ENCODE data around the gene CDC42BPA. TPM values are rescaled to one million over a fixed set of nuclear protein-coding genes. Genes with fewer than 3 reads are reported as not detected.

CDC42BPA gene
- total and polyA plus RNA-seq, 8 donors: 6.2 to 198 (median 64.5) TPM

DNA sequence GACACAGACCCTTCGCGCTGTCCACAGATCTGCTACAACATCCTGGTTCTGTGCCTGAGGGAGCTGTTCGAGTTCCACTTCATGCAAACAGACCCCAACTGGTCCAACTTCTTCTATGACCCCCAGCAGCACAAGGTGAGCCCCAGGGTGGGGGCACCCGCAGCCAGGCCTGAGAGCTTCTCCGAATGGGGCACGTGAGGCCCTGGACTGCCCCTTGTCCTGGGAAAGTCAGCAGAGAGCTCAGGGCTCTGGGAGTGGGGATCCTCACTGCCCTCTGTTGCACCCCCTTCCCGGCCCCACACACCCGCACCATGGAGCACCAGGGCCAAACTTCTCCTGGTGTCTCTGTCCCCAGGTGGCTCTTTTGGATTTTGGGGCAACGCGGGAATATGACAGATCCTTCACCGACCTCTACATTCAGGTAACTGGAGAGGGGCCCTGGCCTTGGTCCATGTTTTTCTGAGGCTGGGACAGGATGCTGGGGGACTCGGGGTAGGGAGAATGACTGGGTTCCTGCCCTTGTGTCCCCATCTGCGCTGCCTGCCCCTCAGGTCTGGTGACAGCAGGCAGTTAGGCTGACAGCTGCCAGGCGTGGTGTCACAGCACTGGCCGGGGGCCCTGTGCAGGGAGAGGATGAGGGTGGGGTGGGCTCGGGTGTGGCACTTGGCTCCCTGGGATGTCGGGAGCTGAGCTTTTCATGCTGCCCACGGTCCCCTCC lies 333.6 kb downstream of the CDC42BPA start:
- intact Hi-C loops (cut with DNase I; ENCODE audit: low total_unique reads): no loop called here
- H3K27ac ChIP-seq: peak overlapping the region in 3 of 5 donors; percentile 9 to 38 (median 20)

DNA sequence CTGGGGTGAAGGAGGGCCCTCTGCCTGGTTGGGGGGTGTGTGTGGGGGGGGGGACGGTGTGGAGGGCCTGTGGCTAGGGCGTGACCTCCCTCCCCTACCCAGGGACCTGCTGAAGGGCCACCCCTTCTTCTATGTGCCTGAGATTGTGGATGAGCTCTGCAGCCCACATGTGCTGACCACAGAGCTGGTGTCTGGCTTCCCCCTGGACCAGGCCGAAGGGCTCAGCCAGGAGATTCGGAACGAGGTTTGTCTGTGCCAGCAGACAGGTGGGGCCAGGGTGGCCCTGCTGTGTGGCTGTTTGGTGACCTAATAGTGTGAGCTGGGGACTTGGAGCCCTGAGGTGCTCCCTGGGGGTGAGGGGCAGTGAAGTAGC lies 334.3 kb downstream of the CDC42BPA start:
- Histone ChIP-seq H3K27me3 (no peaks in the 10 kb centered on the region), H3K36me3 (peaks cover 48 to 93% (median 87%) of the 10 kb centered on the region in 4 donors), H3K9me3 (no peaks in the 10 kb centered on the region), H3K4me1 (peaks cover 36 to 57% (median 48%) of the 10 kb centered on the region in 4 donors), H3K4me3 (no peak overlapping the region), H3K27ac (peak overlapping the region in 3 of 5 donors; percentile 9 to 38 (median 20))
- TF ChIP-seq POLR2A (IDR thresholded peaks at IDR 0.05): no peak
- TF ChIP-seq EP300 (IDR thresholded peaks at IDR 0.05): no peak
- TF ChIP-seq POLR2AphosphoS5 (IDR thresholded peaks at IDR 0.05): no peak
- TF ChIP-seq, protein P1, sequence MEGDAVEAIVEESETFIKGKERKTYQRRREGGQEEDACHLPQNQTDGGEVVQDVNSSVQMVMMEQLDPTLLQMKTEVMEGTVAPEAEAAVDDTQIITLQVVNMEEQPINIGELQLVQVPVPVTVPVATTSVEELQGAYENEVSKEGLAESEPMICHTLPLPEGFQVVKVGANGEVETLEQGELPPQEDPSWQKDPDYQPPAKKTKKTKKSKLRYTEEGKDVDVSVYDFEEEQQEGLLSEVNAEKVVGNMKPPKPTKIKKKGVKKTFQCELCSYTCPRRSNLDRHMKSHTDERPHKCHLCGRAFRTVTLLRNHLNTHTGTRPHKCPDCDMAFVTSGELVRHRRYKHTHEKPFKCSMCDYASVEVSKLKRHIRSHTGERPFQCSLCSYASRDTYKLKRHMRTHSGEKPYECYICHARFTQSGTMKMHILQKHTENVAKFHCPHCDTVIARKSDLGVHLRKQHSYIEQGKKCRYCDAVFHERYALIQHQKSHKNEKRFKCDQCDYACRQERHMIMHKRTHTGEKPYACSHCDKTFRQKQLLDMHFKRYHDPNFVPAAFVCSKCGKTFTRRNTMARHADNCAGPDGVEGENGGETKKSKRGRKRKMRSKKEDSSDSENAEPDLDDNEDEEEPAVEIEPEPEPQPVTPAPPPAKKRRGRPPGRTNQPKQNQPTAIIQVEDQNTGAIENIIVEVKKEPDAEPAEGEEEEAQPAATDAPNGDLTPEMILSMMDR (IDR thresholded peaks at IDR 0.05): no peak
- intact Hi-C loops (cut with DNase I; ENCODE audit: low total_unique reads): no loop called here
- no peak for DNase-seq
- 47 to 72% (median 56%) methylated on average over 4 to 5 of the region's 5 CpGs for WGBS, 5 donors

More for the DNA sequence above, 333.6 kb downstream of the CDC42BPA start:
- DNase-seq: no peak
- H3K36me3 ChIP-seq: peaks cover 48 to 86% (median 80%) of the 10 kb centered on the region in 4 donors
- WGBS, 5 donors: 75 to 84% (median 79%) methylated on average over 7 to 18 of the region's 18 CpGs
- no peaks in the 10 kb centered on the region for H3K9me3 ChIP-seq
- peaks cover 43 to 57% (median 50%) of the 10 kb centered on the region in 4 donors for H3K4me1 ChIP-seq
- H3K4me3 ChIP-seq: no peak overlapping the region
- TF ChIP-seq POLR2A (IDR thresholded peaks at IDR 0.05) (no peak), EP300 (IDR thresholded peaks at IDR 0.05) (no peak)
- TF ChIP-seq, protein P1 (IDR thresholded peaks at IDR 0.05): no peak
- no peaks in the 10 kb centered on the region for H3K27me3 ChIP-seq

DNA sequence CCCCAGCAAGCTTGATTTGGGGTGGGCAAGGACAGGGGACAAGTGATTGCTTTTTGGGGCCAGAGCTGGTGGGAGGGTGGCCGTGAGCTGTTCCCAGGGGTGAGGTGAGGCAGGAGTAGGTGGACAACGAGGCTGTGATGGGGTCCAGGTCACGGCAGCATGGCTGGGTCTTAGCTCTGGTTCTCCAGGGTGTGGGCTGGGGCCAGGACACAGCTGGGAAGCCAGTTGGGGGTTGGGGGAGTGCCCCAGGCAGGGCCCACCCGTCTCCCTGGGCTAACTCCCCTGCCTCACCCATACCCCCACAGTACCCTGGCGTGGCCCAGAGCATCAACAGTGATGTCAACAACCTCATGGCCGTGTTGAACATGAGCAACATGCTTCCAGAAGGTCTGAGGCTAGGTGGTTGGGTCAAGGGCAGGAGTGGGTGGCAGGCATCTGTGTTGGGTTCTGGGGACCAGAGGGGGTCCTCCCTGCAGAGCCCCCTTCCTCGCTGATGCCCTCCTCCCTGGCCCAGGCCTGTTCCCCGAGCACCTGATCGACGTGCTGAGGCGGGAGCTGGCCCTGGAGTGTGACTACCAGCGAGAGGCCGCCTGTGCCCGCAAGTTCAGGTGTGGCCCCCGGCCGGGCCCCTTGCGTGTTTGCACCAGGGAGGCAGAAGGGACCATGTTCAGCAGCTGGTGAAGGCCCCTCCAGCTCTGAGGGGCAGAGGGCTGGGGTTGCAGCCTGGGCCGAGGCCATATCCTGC lies 334.9 kb downstream of the CDC42BPA start:
- Histone ChIP-seq H3K4me1 (peaks cover 31 to 54% (median 43%) of the 10 kb centered on the region in 4 donors), H3K9me3 (no peaks in the 10 kb centered on the region), H3K27ac (peak overlapping the region in 3 of 5 donors; percentile 9 to 38 (median 20)), H3K36me3 (peaks cover 48 to 98% (median 92%) of the 10 kb centered on the region in 4 donors), H3K27me3 (no peaks in the 10 kb centered on the region), H3K4me3 (no peak overlapping the region)
- DNase-seq: no peak
- 84 to 89% (median 85%) methylated on average over 7 to 18 of the region's 18 CpGs for WGBS, 5 donors
- TF ChIP-seq, protein P1 (IDR thresholded peaks at IDR 0.05): no peak
- intact Hi-C loops (cut with DNase I; ENCODE audit: low total_unique reads): no loop called here

DNA sequence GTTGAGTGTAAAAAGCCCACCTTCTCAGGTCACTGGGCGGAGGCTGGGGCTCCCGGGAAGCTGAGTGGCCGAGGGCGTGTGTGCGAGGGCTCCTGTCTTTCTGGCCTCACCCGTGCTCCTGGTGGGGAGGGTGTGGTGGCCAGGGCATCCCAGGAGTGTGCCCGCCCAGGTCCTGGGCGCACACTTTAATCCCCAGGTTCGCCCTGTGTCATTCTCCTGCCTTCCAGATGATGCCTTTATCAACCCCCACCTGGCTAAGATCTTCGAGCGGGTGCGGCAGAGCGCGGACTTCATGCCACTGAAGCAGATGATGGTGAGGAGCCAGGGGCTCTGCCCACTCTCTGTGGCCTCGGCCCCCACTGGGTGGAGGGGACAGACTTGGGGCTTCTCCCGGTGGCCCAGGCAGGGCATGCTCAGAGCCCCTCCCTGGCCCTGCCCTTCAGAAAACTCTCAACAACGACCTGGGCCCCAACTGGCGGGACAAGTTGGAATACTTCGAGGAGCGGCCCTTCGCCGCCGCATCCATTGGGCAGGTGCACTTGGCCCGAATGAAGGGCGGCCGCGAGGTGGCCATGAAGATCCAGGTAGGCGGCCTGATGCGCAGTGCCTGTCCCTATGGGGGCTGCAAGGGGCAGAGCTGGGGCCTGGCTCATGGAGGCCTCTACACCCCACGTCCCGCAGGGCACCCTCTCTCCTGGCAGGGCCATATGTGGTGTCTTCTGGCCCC lies 335.7 kb downstream of the CDC42BPA start:
- Histone ChIP-seq H3K36me3 (peaks cover 52 to 99% (median 93%) of the 10 kb centered on the region in 4 donors), H3K4me3 (no peak overlapping the region), H3K27me3 (no peaks in the 10 kb centered on the region), H3K4me1 (peaks cover 23 to 46% (median 35%) of the 10 kb centered on the region in 4 donors), H3K9me3 (no peaks in the 10 kb centered on the region), H3K27ac (peak overlapping the region in 2 of 5 donors; percentile 20 to 38)
- DNase-seq: no peak
- 83 to 95% (median 89%) methylated on average over 29 to 31 of the region's 31 CpGs for WGBS, 5 donors
- intact Hi-C loops (cut with DNase I; ENCODE audit: low total_unique reads): no loop called here
- TF ChIP-seq POLR2AphosphoS5 (IDR thresholded peaks at IDR 0.05): no peak
- TF ChIP-seq POLR2A (IDR thresholded peaks at IDR 0.05): no peak
- TF ChIP-seq, protein P1 (IDR thresholded peaks at IDR 0.05): no peak

Measured in stomach (tissue), 9 donors.